GM18867 (cell line): ENCODE results near the gene TAF3.

Experiments
- ATAC-seq: cut with Tn5 transposase; IDR thresholded peaks from one replicate; pipeline ENCODE4 v1.9.1; 2021; ENCODE audit warnings: mild to moderate bottlenecking, moderate library complexity; ENCODE audit not compliant: unreplicated experiment

Gene TAF3

GRCh38 chr10:7922707-7923106 is 104.4 kb downstream of the TAF3 start:
- no peak for ATAC-seq

GRCh38 chr10:7928536-7928935 is 110.2 kb downstream of the TAF3 start:
- no peak for ATAC-seq

- ATAC-seq = no peak
Observed at GRCh38 chr10:7932301-7933036, 114.2 kb downstream of the TAF3 start.

- ATAC-seq = no peak
Observed at GRCh38 chr10:7933262-7933661, 115.0 kb downstream of the TAF3 start.

GRCh38 chr10:7933757-7934156 is 115.5 kb downstream of the TAF3 start:
- no peak for ATAC-seq

GRCh38 chr10:7937315-7937945 is 119.1 kb downstream of the TAF3 start:
- no peak for ATAC-seq

GRCh38 chr10:7941576-7941975 is 123.3 kb downstream of the TAF3 start:
- ATAC-seq = no peak

GRCh38 chr10:7942316-7942715 is 124.0 kb downstream of the TAF3 start:
- ATAC-seq = no peak

- ATAC-seq = no peak
Observed at GRCh38 chr10:7942859-7943258, 124.6 kb downstream of the TAF3 start.

GRCh38 chr10:7944215-7944480 is 125.8 kb downstream of the TAF3 start:
- ATAC-seq = no peak

- no peak for ATAC-seq
Observed at GRCh38 chr10:7944537-7944936, 126.2 kb downstream of the TAF3 start.

GRCh38 chr10:7945034-7945433 is 126.7 kb downstream of the TAF3 start:
- ATAC-seq = no peak

- ATAC-seq = no peak
Observed at GRCh38 chr10:7945469-7946187, 127.3 kb downstream of the TAF3 start.

- no peak for ATAC-seq
Observed at GRCh38 chr10:7948371-7949000, 130.2 kb downstream of the TAF3 start.

- no peak for ATAC-seq
Observed at GRCh38 chr10:7950981-7951847, 132.9 kb downstream of the TAF3 start.

GRCh38 chr10:7952266-7952665 is 134.0 kb downstream of the TAF3 start:
- ATAC-seq = no peak

GRCh38 chr10:7953447-7953846 is 135.1 kb downstream of the TAF3 start:
- no peak for ATAC-seq

GRCh38 chr10:7955446-7955845 is 137.1 kb downstream of the TAF3 start:
- no peak for ATAC-seq

GRCh38 chr10:7956508-7956907 is 138.2 kb downstream of the TAF3 start:
- ATAC-seq = peak; percentile 99

- no peak for ATAC-seq
Observed at GRCh38 chr10:7957591-7957990, 139.3 kb downstream of the TAF3 start.

GRCh38 chr10:7958442-7958841 is 140.1 kb downstream of the TAF3 start:
- ATAC-seq = no peak
